Progenitor cell of endocrine pancreas (in vitro differentiated cells): ENCODE measurements around the gene ST13. TPM values are rescaled to one million over a fixed set of nuclear protein-coding genes. Genes with fewer than 3 reads are reported as not detected.

Experiments
- DNase-seq: peaks from one replicate; pipeline ENCODE4 v3.0.0; 2021; ENCODE audit warnings: low spot score; ENCODE audit not compliant: unreplicated experiment
- H3K27ac Mint-ChIP-seq: 2 replicates; pipeline ENCODE4 v1.8.0; 2021; ENCODE audit warnings: mild to moderate bottlenecking, moderate library complexity, mixed read lengths
- H3K27me3 Mint-ChIP-seq: 2 replicates; pipeline ENCODE4 v1.8.0; 2021; ENCODE audit warnings: mixed read lengths
- H3K36me3 Mint-ChIP-seq: 2 replicates; pipeline ENCODE4 v1.8.0; 2022; ENCODE audit warnings: mixed read lengths; ENCODE audit not compliant: insufficient read depth
- H3K4me1 Mint-ChIP-seq: 2 replicates; pipeline ENCODE4 v1.8.0; 2021; ENCODE audit warnings: low read depth, mixed read lengths
- H3K4me3 Mint-ChIP-seq: 2 replicates; pipeline ENCODE4 v1.8.0; 2021; ENCODE audit warnings: low read depth, mild to moderate bottlenecking, moderate library complexity, mixed read lengths
- H3K9me3 Mint-ChIP-seq: 2 replicates; pipeline ENCODE4 v1.8.0; 2021; ENCODE audit warnings: low read depth, mixed read lengths
- long read RNA-seq: library from polyadenylated mRNA; unstranded; transcript quantifications from one replicate; pipeline ENCODE4 v2.0.0, GENCODE V29; 2020
- total RNA-seq: library from RNA; stranded (reverse); gene quantifications from 2 replicates; pipeline ENCODE4 v1.2.1, GENCODE V29; 2021
- TF ChIP-seq, protein P1 (sequence below): fragments of 200-600 bp; sonication (generic); IDR thresholded peaks from one replicate; pipeline ENCODE4 v1.5.0; 2021; ENCODE audit warnings: antibody characterized with exemption, mild to moderate bottlenecking; ENCODE audit not compliant: unreplicated experiment

ST13 gene
- total RNA-seq = 372 and 374 TPM in 2 replicates
- long read RNA-seq, transcript ST13-201 (12 exons, 3,595 nt) = major isoform, 1,011 of 1,101 reads
- long read RNA-seq, partial matches to known transcripts = 55 of 1,101 reads
- long read RNA-seq, other reads (novel, unspliced or antisense) = 35 of 1,101 reads

DNA sequence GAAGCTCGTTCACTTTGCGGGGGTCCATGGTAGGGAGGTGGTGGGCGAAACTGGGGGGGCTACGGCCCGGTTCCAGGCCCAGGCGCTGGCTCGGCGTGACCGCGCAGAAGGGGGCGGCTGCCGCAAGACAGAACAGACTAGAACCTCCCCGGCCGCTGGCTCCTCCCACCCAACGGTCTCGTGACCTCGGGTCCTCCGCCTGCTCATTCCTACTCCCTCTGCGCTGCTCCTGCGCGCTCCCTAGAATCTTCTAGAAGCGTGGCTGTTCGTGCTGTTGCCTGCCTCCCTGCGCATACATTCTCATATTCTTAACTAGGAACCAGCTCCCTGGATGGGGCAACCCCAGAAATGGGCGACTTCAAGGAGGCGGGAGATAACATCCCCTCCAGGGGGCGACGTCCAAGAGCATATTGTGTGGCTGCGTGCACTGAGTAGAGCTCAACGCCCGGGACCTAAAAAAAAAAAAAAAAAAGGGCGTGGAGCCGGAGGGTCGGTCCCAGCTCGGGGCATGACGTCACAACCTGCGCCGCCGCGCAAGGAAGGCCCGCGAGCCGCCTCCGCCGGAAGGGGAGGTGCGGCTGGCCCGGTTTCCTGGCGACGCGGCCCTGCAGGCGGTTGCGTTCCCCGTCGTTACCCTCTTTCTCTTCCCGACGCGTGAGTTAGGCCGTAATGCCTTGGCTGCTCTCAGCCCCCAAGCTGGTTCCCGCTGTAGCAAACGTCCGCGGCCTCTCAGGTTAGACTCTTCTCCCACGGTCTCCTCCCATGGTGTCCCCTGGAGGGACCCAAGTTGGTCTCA is at the start of gene ST13, which contains the start of gene XPNPEP3:
ST13 (minus strand) TSS at position 127 of the 796 bp plus-strand sequence; CDS start at position 28, 99 bp downstream.
XPNPEP3 (plus strand) TSS at position 636 of the 796 bp plus-strand sequence; CDS start at position 670, 34 bp downstream.
- Mint-ChIP-seq H3K4me1 (peaks cover 40% of the 10 kb centered on the region), H3K4me3 (peak within 1 kb of the TSS; percentile 95), H3K27ac (peak within 1 kb of the TSS; percentile 100), H3K9me3 (no peaks in the 10 kb centered on the region), H3K36me3 (peaks cover 4% of the 10 kb centered on the region), H3K27me3 (no peaks in the 10 kb centered on the region)
- TF ChIP-seq, protein P1, sequence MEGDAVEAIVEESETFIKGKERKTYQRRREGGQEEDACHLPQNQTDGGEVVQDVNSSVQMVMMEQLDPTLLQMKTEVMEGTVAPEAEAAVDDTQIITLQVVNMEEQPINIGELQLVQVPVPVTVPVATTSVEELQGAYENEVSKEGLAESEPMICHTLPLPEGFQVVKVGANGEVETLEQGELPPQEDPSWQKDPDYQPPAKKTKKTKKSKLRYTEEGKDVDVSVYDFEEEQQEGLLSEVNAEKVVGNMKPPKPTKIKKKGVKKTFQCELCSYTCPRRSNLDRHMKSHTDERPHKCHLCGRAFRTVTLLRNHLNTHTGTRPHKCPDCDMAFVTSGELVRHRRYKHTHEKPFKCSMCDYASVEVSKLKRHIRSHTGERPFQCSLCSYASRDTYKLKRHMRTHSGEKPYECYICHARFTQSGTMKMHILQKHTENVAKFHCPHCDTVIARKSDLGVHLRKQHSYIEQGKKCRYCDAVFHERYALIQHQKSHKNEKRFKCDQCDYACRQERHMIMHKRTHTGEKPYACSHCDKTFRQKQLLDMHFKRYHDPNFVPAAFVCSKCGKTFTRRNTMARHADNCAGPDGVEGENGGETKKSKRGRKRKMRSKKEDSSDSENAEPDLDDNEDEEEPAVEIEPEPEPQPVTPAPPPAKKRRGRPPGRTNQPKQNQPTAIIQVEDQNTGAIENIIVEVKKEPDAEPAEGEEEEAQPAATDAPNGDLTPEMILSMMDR = peak; percentile 40
- DNase-seq = peak; percentile 93

GRCh38 chr22:40904101-40904500 is 47.7 kb upstream of the ST13 start:
- no peak overlapping the region for H3K4me3 Mint-ChIP-seq
- TF ChIP-seq, protein P1 = no peak
- no peak overlapping the region for H3K27ac Mint-ChIP-seq

GRCh38 chr22:40898850-40899357 is 42.5 kb upstream of the ST13 start:
- Mint-ChIP-seq H3K36me3 (peaks cover 4% of the 10 kb centered on the region), H3K9me3 (no peaks in the 10 kb centered on the region), H3K27ac (no peak overlapping the region), H3K27me3 (no peaks in the 10 kb centered on the region), H3K4me3 (no peak overlapping the region), H3K4me1 (peaks cover 2% of the 10 kb centered on the region)
- DNase-seq = no peak
- TF ChIP-seq, protein P1 = peak; percentile 37

More at GRCh38 chr22:40904101-40904500, 47.7 kb upstream of the ST13 start:
- H3K4me1 Mint-ChIP-seq = no peaks in the 10 kb centered on the region
- H3K9me3 Mint-ChIP-seq = no peaks in the 10 kb centered on the region
- no peak for DNase-seq
- H3K36me3 Mint-ChIP-seq = peaks cover 4% of the 10 kb centered on the region
- no peaks in the 10 kb centered on the region for H3K27me3 Mint-ChIP-seq

- no peak for DNase-seq
- peaks cover 2% of the 10 kb centered on the region for H3K36me3 Mint-ChIP-seq
- no peaks in the 10 kb centered on the region for H3K9me3 Mint-ChIP-seq
- no peaks in the 10 kb centered on the region for H3K27me3 Mint-ChIP-seq
- no peak overlapping the region for H3K27ac Mint-ChIP-seq
- H3K4me3 Mint-ChIP-seq = no peak overlapping the region
- H3K4me1 Mint-ChIP-seq = peaks cover 2% of the 10 kb centered on the region
- TF ChIP-seq, protein P1 = no peak
Observed at GRCh38 chr22:40894417-40894816, 38.0 kb upstream of the ST13 start.

DNA sequence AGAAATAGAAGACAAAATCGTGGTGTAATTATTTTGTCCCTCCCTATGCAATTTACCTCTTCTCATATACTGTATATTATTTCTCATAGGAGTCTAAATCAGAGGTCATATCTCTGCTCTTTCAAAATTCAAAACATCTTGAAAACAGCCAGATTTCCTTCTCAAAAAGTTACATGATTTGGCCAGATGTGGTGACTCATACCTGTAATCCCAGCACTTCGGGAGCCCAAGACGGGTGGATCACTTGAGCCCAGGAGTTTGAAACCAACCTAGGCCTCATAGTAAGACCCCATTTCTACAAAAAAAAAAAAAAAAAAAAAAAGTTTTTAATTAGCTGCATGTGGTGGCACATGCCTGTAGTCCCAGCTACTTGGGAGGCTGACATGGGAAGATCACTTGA is 34.4 kb upstream of the ST13 start:
- TF ChIP-seq, protein P1 = no peak
- Mint-ChIP-seq H3K4me1 (peaks cover 2% of the 10 kb centered on the region), H3K27ac (no peak overlapping the region), H3K27me3 (no peaks in the 10 kb centered on the region), H3K9me3 (no peaks in the 10 kb centered on the region), H3K4me3 (no peak overlapping the region), H3K36me3 (peaks cover 9% of the 10 kb centered on the region)
- no peak for DNase-seq
